SK-N-MC (cell line): ENCODE data around the gene E2F4.

Experiments
- EZH2 ChIP-seq: fragments of 200-600 bp; sonication (generic); IDR thresholded peaks from one replicate; pipeline ENCODE4 v1.6.1; 2017; ENCODE audit warnings: antibody characterized with exemption
- FOXP2 ChIP-seq: optimal IDR thresholded peaks from 2 replicates; pipeline ENCODE3; 2011; ENCODE audit warnings: mild to moderate bottlenecking, moderate library complexity; ENCODE audit not compliant: insufficient read depth; ENCODE audit errors: extremely low read length, control extremely low read depth
- POLR2AphosphoS5 ChIP-seq: IDR thresholded peaks from 2 replicates; pipeline ENCODE4 v1.6.1; 2012; ENCODE audit warnings: mild to moderate bottlenecking, low read depth, low read length, borderline replicate concordance

- no peak for TF ChIP-seq EZH2
- TF ChIP-seq POLR2AphosphoS5: no peak; the same call in 1 of the 2 replicates
- no peak for TF ChIP-seq FOXP2
Measured at GRCh38 chr16:67235816-67236562, 44.0 kb downstream of the E2F4 start.
